SK-N-SH (cell line): Measurements from ENCODE around the gene FAM120B. TPM values are rescaled to one million over a fixed set of nuclear protein-coding genes. Genes with fewer than 3 reads are reported as not detected.

Source experiments
- CTCF ChIA-PET: fragments of 300-600, 350-600 bp; formaldehyde crosslinking; extraction: SDS; loops from one replicate; lab custom pipeline; 2021; lab: Yijun Ruan, JAX
- POLR2A ChIA-PET: fragments of 350-600 bp; sonication (Branson Sonifier 250); formaldehyde crosslinking; extraction: SDS; loops from one replicate; lab custom pipeline; 2020; ENCODE audit warnings: antibody characterized with exemption, inconsistent platforms; lab: Yijun Ruan, JAX
- DNase-seq: peaks from one replicate; pipeline ENCODE4 v3.0.0; 2012
- H2AFZ ChIP-seq: fragments of 200-600 bp; sonication (generic); 2 replicates; pipeline ENCODE4 v1.8.1; 2016; ENCODE audit warnings: antibody characterized with exemption, mild to moderate bottlenecking, low read depth
- H3F3A ChIP-seq: fragments of 200-600 bp; sonication (generic); replicated peaks from 2 replicates; pipeline ENCODE3; 2016; ENCODE audit warnings: antibody characterized with exemption, mild to moderate bottlenecking; ENCODE audit not compliant: insufficient read depth
- H3K27ac ChIP-seq, 2 experiments: fragments of 200-500 bp in 1 of 2; fragments of 200-600 bp in 1 of 2; sonication (Bioruptor generic) in 1 of 2; sonication (generic), shearing (Covaris generic) in 1 of 2; 2 replicates each; pipeline versions ENCODE4 v1.5.1 to v1.6.1; 2014 to 2016; ENCODE audit warnings: low read depth in 2 of 2, inconsistent platforms in 1 of 2, low read length in 1 of 2, mild to moderate bottlenecking in 1 of 2, mixed read lengths in 1 of 2
- H3K27me3 ChIP-seq: fragments of 200-600 bp; sonication (generic), shearing (Covaris generic); 2 replicates; pipeline ENCODE4 v1.6.1; 2016; ENCODE audit warnings: mixed run types; ENCODE audit not compliant: insufficient read depth
- H3K36me3 ChIP-seq, 2 experiments: fragments of 200-500 bp in 1 of 2; fragments of 200-600 bp in 1 of 2; sonication (Bioruptor generic) in 1 of 2; sonication (generic) in 1 of 2; replicated peaks in 1 of 2; 2 replicates each; pipeline versions ENCODE3 to v1.5.1; 2014 to 2016; ENCODE audit warnings: low read length in 1 of 2, mild to moderate bottlenecking in 1 of 2; ENCODE audit not compliant: insufficient read depth in 2 of 2, control insufficient read depth in 1 of 2
- H3K4me1 ChIP-seq, 2 experiments: fragments of 200-500 bp in 1 of 2; fragments of 200-600 bp in 1 of 2; sonication (Bioruptor generic) in 1 of 2; sonication (generic), shearing (Covaris generic) in 1 of 2; 2 replicates each; pipeline versions ENCODE4 v1.5.1 to v1.6.1; 2014 to 2016; ENCODE audit warnings: low read depth in 1 of 2, low read length in 1 of 2, mixed run types in 1 of 2; ENCODE audit not compliant: insufficient read depth in 2 of 2, control insufficient read depth in 1 of 2
- H3K4me2 ChIP-seq: fragments of 200-600 bp; sonication (generic), shearing (Covaris generic); 2 replicates; pipeline ENCODE4 v1.6.1; 2017; ENCODE audit warnings: mixed run types
- H3K4me3 ChIP-seq, 2 experiments: fragments of 200-500 bp in 1 of 2; fragments of 200-600 bp in 1 of 2; sonication (Bioruptor generic) in 1 of 2; sonication (generic), shearing (Covaris generic) in 1 of 2; 2 replicates each; pipeline versions ENCODE4 v1.5.1 to v1.8.1; 2014 to 2016; ENCODE audit warnings: low read depth in 2 of 2, inconsistent platforms in 1 of 2, low read length in 1 of 2, mild to moderate bottlenecking in 1 of 2, mixed read lengths in 1 of 2, moderate library complexity in 1 of 2
- H3K79me2 ChIP-seq: fragments of 200-600 bp; sonication (generic); 2 replicates; pipeline ENCODE4 v1.8.1; 2017; ENCODE audit warnings: mild to moderate bottlenecking; ENCODE audit not compliant: insufficient read depth
- H3K9ac ChIP-seq: fragments of 200-600 bp; sonication (generic); 2 replicates; pipeline ENCODE4 v1.6.1; 2017; ENCODE audit warnings: mixed run types
- H3K9me2 ChIP-seq: fragments of 200-600 bp; sonication (generic); 2 replicates; pipeline ENCODE4 v1.6.1; 2017; ENCODE audit warnings: mixed run types
- H3K9me3 ChIP-seq: fragments of 200-600 bp; sonication (generic); 2 replicates; pipeline ENCODE4 v1.6.1; 2017; ENCODE audit warnings: mixed run types, mild to moderate bottlenecking, moderate library complexity
- H4K20me1 ChIP-seq: fragments of 200-600 bp; sonication (generic); 2 replicates; pipeline ENCODE4 v1.6.1; 2017; ENCODE audit warnings: mild to moderate bottlenecking, mixed run types; ENCODE audit not compliant: insufficient read depth
- FOXJ3 ChIP-seq: sonication (generic); formaldehyde crosslinking; IDR thresholded peaks from 2 replicates; pipeline ENCODE4 v1.5.1; 2020; ENCODE audit warnings: mild to moderate bottlenecking, missing genetic modification reagents
- GABPA ChIP-seq: IDR thresholded peaks from 2 replicates; pipeline ENCODE4 v1.4.0; 2012; ENCODE audit warnings: low read depth, mild to moderate bottlenecking
- GATA2 ChIP-seq: sonication (generic); formaldehyde crosslinking; IDR thresholded peaks from 2 replicates; pipeline ENCODE4 v1.5.0; 2020; ENCODE audit warnings: mild to moderate bottlenecking, missing genetic modification reagents
- IRF3 ChIP-seq: fragments of 150-350 bp; IDR thresholded peaks from 2 replicates; pipeline ENCODE4 v1.6.1; 2016; ENCODE audit warnings: mild to moderate bottlenecking, low read depth, low read length
- JUND ChIP-seq: IDR thresholded peaks from 2 replicates; pipeline ENCODE4 v1.4.0; 2012
- MEF2A ChIP-seq: IDR thresholded peaks from 2 replicates; pipeline ENCODE4 v1.4.0; 2012; ENCODE audit warnings: low read depth, borderline replicate concordance
- NRF1 ChIP-seq: IDR thresholded peaks from 2 replicates; pipeline ENCODE4 v1.6.1; 2012; ENCODE audit warnings: low read depth, mild to moderate bottlenecking, low read length
- PBX3 ChIP-seq: IDR thresholded peaks from 2 replicates; pipeline ENCODE4; 2012
- POLR2AphosphoS5 ChIP-seq: IDR thresholded peaks from 2 replicates; pipeline ENCODE4 v1.6.1; 2012; ENCODE audit warnings: low read depth, low read length
- RCOR1 ChIP-seq: fragments of 150-350 bp; IDR thresholded peaks from 2 replicates; pipeline ENCODE4 v1.6.1; 2017; ENCODE audit warnings: antibody characterized with exemption, low read length
- RXRA ChIP-seq: IDR thresholded peaks from 2 replicates; pipeline ENCODE4 v1.4.0; 2012; ENCODE audit warnings: low read depth, mild to moderate bottlenecking, borderline replicate concordance
- SMC3 ChIP-seq: IDR thresholded peaks from 2 replicates; pipeline ENCODE4 v1.6.1; 2012; ENCODE audit warnings: low read depth, low read length, improper control_type of control experiment
- TCF12 ChIP-seq: IDR thresholded peaks from 2 replicates; pipeline ENCODE4 v1.4.0; 2012
- TEAD4 ChIP-seq: IDR thresholded peaks from 2 replicates; pipeline ENCODE4 v1.4.0; 2012; ENCODE audit warnings: mild to moderate bottlenecking, borderline replicate concordance; ENCODE audit not compliant: insufficient read depth
- WGBS: methylation state at CpG from one replicate; pipeline ENCODE4 v1.1.6; 2017; ENCODE audit warnings: low lambda C conversion rate; 5-methylcytosine and 5-hydroxymethylcytosine counted together
- polyA plus RNA-seq, 3 experiments: library from polyadenylated mRNA; depleted of rRNA; stranded (reverse); fragments of >200 nt; gene quantifications; 2 replicates each; pipeline ENCODE4 v1.2.3, GENCODE V29; 2012
- TF ChIP-seq, protein P1 (sequence below): fragments of 200-600 bp; sonication (generic); IDR thresholded peaks from 2 replicates; pipeline ENCODE4 v1.6.1; 2017; ENCODE audit warnings: antibody characterized with exemption, mild to moderate bottlenecking, moderate library complexity
- TF ChIP-seq, protein P2 (sequence below): fragments of 150-350 bp; IDR thresholded peaks from 2 replicates; pipeline ENCODE4 v1.6.1; 2017; ENCODE audit warnings: antibody characterized with exemption, low read length, low read depth, borderline replicate concordance
- TF ChIP-seq, protein P3 (sequence below): IDR thresholded peaks from 2 replicates; pipeline ENCODE4 v1.4.0; 2012; ENCODE audit warnings: low read depth, borderline replicate concordance
- TF ChIP-seq, protein P4 (sequence below): IDR thresholded peaks from 2 replicates; pipeline ENCODE4 v1.4.0; 2012; ENCODE audit warnings: low read depth

FAM120B gene
- polyA plus RNA-seq, 1 of the 3 experiments (the other 2 are of a cell fraction), result 7.7 TPM

GRCh38 chr6:170358496-170358895 lies 51.9 kb downstream of the FAM120B start:
- Histone ChIP-seq H3K9me3 (no peaks in the 10 kb centered on the region), H3K9ac (no peak overlapping the region), H3K27ac (no peak overlapping the region), H3F3A (no peaks in the 10 kb centered on the region), H3K79me2 (no peaks in the 10 kb centered on the region), H3K4me2 (no peak overlapping the region), H3K9me2 (no peaks in the 10 kb centered on the region), H4K20me1 (no peaks in the 10 kb centered on the region), H3K4me3 (no peak overlapping the region), H3K4me1 (peaks cover 0 to 2% of the 10 kb centered on the region in 2 experiments; a peak in 1 of 4 replicates), H3K27me3 (no peaks in the 10 kb centered on the region), H2AFZ (no peak overlapping the region), H3K36me3 (peaks cover 25 to 48% of the 10 kb centered on the region in 2 experiments)
- no peak for TF ChIP-seq SMC3
- TF ChIP-seq, protein P1, sequence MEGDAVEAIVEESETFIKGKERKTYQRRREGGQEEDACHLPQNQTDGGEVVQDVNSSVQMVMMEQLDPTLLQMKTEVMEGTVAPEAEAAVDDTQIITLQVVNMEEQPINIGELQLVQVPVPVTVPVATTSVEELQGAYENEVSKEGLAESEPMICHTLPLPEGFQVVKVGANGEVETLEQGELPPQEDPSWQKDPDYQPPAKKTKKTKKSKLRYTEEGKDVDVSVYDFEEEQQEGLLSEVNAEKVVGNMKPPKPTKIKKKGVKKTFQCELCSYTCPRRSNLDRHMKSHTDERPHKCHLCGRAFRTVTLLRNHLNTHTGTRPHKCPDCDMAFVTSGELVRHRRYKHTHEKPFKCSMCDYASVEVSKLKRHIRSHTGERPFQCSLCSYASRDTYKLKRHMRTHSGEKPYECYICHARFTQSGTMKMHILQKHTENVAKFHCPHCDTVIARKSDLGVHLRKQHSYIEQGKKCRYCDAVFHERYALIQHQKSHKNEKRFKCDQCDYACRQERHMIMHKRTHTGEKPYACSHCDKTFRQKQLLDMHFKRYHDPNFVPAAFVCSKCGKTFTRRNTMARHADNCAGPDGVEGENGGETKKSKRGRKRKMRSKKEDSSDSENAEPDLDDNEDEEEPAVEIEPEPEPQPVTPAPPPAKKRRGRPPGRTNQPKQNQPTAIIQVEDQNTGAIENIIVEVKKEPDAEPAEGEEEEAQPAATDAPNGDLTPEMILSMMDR, result no peak
- TF ChIP-seq RCOR1, result no peak
- no peak for TF ChIP-seq MEF2A
- no peak for TF ChIP-seq NRF1
- no peak for TF ChIP-seq TEAD4
- TF ChIP-seq TCF12, result no peak
- TF ChIP-seq JUND, result no peak
- TF ChIP-seq FOXJ3 (CRISPR knock-in tag), result no peak
- TF ChIP-seq, protein P2, sequence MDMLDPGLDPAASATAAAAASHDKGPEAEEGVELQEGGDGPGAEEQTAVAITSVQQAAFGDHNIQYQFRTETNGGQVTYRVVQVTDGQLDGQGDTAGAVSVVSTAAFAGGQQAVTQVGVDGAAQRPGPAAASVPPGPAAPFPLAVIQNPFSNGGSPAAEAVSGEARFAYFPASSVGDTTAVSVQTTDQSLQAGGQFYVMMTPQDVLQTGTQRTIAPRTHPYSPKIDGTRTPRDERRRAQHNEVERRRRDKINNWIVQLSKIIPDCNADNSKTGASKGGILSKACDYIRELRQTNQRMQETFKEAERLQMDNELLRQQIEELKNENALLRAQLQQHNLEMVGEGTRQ, result no peak
- TF ChIP-seq, protein P3, sequence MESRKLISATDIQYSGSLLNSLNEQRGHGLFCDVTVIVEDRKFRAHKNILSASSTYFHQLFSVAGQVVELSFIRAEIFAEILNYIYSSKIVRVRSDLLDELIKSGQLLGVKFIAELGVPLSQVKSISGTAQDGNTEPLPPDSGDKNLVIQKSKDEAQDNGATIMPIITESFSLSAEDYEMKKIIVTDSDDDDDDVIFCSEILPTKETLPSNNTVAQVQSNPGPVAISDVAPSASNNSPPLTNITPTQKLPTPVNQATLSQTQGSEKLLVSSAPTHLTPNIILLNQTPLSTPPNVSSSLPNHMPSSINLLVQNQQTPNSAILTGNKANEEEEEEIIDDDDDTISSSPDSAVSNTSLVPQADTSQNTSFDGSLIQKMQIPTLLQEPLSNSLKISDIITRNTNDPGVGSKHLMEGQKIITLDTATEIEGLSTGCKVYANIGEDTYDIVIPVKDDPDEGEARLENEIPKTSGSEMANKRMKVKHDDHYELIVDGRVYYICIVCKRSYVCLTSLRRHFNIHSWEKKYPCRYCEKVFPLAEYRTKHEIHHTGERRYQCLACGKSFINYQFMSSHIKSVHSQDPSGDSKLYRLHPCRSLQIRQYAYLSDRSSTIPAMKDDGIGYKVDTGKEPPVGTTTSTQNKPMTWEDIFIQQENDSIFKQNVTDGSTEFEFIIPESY, result no peak
- no peak for TF ChIP-seq GABPA
- CTCF ChIA-PET, result interaction anchor here (0.6 to 1.5 kb wide), 2 partner anchors 11 to 56 kb away, joined by 3 to 4 read pairs; no protein-coding TSS in a partner anchor
- no peak for DNase-seq
- WGBS, result 93% methylated on average over 2 of the region's 6 CpGs
- POLR2A ChIA-PET, result no interaction called here

GRCh38 chr6:170360476-170360875 lies 53.9 kb downstream of the FAM120B start:
- DNase-seq, result no peak
- Histone ChIP-seq H3K4me2 (no peak overlapping the region), H3K4me3 (no peak overlapping the region), H3K4me1 (peaks cover 0 to 5% of the 10 kb centered on the region in 2 experiments; a peak in 1 of 4 replicates), H3K79me2 (no peaks in the 10 kb centered on the region), H3K9ac (no peak overlapping the region), H3K27me3 (no peaks in the 10 kb centered on the region), H3K9me3 (no peaks in the 10 kb centered on the region), H3K36me3 (peaks cover 29 to 53% of the 10 kb centered on the region in 2 experiments), H3K9me2 (no peaks in the 10 kb centered on the region), H3F3A (no peaks in the 10 kb centered on the region), H4K20me1 (no peaks in the 10 kb centered on the region), H3K27ac (no peak overlapping the region), H2AFZ (no peak overlapping the region)
- CTCF ChIA-PET, result no interaction called here
- POLR2A ChIA-PET, result no interaction called here
- WGBS, result 95% methylated on average over 5 of the region's 5 CpGs
- TF ChIP-seq TEAD4 (no peak), TCF12 (no peak), FOXJ3 (CRISPR knock-in tag) (no peak), RXRA (no peak), POLR2AphosphoS5 (no peak), PBX3 (no peak), GATA2 (no peak), IRF3 (no peak)
- TF ChIP-seq, protein P3, result no peak
- TF ChIP-seq, protein P4, sequence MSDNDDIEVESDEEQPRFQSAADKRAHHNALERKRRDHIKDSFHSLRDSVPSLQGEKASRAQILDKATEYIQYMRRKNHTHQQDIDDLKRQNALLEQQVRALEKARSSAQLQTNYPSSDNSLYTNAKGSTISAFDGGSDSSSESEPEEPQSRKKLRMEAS, result no peak
